Common myeloid progenitor, CD34-positive (primary cell): Measurements from ENCODE around the gene HSDL1.

Source experiments
- CTCF ChIA-PET: fragments of 350-600 bp; sonication (Branson Sonifier 250); formaldehyde crosslinking; loops from one replicate; lab custom pipeline; 2021; ENCODE audit warnings: antibody characterized with exemption; lab: Charles Lee
- POLR2A ChIA-PET: fragments of 350-600 bp; sonication (Branson Sonifier 250); formaldehyde crosslinking; loops from one replicate; lab custom pipeline; 2021; ENCODE audit warnings: antibody characterized with exemption; lab: Charles Lee
- DNase-seq, 3 donors: peaks; one replicate each; pipeline versions ENCODE4 v3.0.0 to v3.0.0-alpha.2; 2013
- H3K27ac ChIP-seq, 2 experiments: 1 replicate in 1 of 2; 2 replicates in 1 of 2; pipeline ENCODE4 v1.7.0; 2013; ENCODE audit warnings: inconsistent platforms in 2 of 2, low read length in 2 of 2, mild to moderate bottlenecking in 2 of 2, low read depth in 1 of 2, moderate library complexity in 1 of 2; ENCODE audit not compliant: severe bottlenecking in 2 of 2, insufficient read depth in 1 of 2, poor library complexity in 1 of 2
- H3K27me3 ChIP-seq, 5 experiments: replicated peaks in 2 of 5; 1 replicate in 3 of 5; 2 replicates in 2 of 5; pipeline versions ENCODE4 v1.6.1 to v1.7.0; 2013; ENCODE audit warnings: low read length in 4 of 5, mild to moderate bottlenecking in 2 of 5, moderate library complexity in 2 of 5, inconsistent platforms in 1 of 5; ENCODE audit not compliant: insufficient read depth in 5 of 5, control insufficient read depth in 4 of 5
- H3K36me3 ChIP-seq, 4 experiments: 1 replicate in 2 of 4; 2 replicates in 2 of 4; pipeline versions ENCODE4 v1.6.1 to v1.7.0; 2013; ENCODE audit warnings: low read length in 3 of 4, control low read depth in 1 of 4, mild to moderate bottlenecking in 1 of 4; ENCODE audit not compliant: control insufficient read depth in 4 of 4, insufficient read depth in 4 of 4
- H3K4me1 ChIP-seq, 4 experiments: 1 replicate in 3 of 4; 2 replicates in 1 of 4; pipeline versions ENCODE4 v1.6.1 to v1.7.1; 2013; ENCODE audit warnings: low read length in 3 of 4, mild to moderate bottlenecking in 3 of 4, control low read depth in 1 of 4, inconsistent platforms in 1 of 4, moderate library complexity in 1 of 4; ENCODE audit not compliant: control insufficient read depth in 4 of 4, insufficient read depth in 4 of 4; ENCODE audit errors: control extremely low read depth in 1 of 4
- H3K4me3 ChIP-seq, 7 experiments: 1 replicate in 4 of 7; 2 replicates in 3 of 7; pipeline versions ENCODE4 v1.5.1 to v1.7.0; 2013; ENCODE audit warnings: mild to moderate bottlenecking in 7 of 7, low read length in 6 of 7, moderate library complexity in 6 of 7, inconsistent platforms in 2 of 7, low read depth in 2 of 7, control low read depth in 1 of 7; ENCODE audit not compliant: insufficient read depth in 4 of 7, control insufficient read depth in 1 of 7; ENCODE audit errors: extremely low read depth in 1 of 7
- H3K9me3 ChIP-seq, 5 experiments: 1 replicate in 4 of 5; 2 replicates in 1 of 5; pipeline versions ENCODE4 v1.6.1 to v1.7.1; 2013; ENCODE audit warnings: low read length in 4 of 5, mild to moderate bottlenecking in 2 of 5, inconsistent platforms in 1 of 5, low read depth in 1 of 5, moderate library complexity in 1 of 5; ENCODE audit not compliant: control insufficient read depth in 4 of 5, insufficient read depth in 2 of 5; ENCODE audit errors: control extremely low read depth in 1 of 5
- whole genome bisulfite sequencing: methylation state at CpG from one replicate; pipeline ENCODE4 v1.1.5; 2013; ENCODE audit not compliant: insufficient coverage; 5-methylcytosine and 5-hydroxymethylcytosine counted together

Gene HSDL1

GRCh38 chr16:84184775-84185174 is 39.8 kb upstream of the HSDL1 start:
- POLR2A ChIA-PET = no interaction called here
- DNase-seq = no peak
- H3K4me3 ChIP-seq = no peak overlapping the region
- H3K27me3 ChIP-seq = no peaks in the 10 kb centered on the region
- no peak overlapping the region for H3K27ac ChIP-seq
- WGBS = 93% methylated on average over 10 of the region's 10 CpGs
- peaks cover 11 to 54% (median 41%) of the 10 kb centered on the region in 4 experiments for H3K36me3 ChIP-seq
- CTCF ChIA-PET = interaction anchor here (0.8 to 1.9 kb wide), 4 partner anchors 9 to 100 kb away, joined by 3 to 6 read pairs (median 4); no protein-coding TSS in a partner anchor
- H3K9me3 ChIP-seq = no peaks in the 10 kb centered on the region
- H3K4me1 ChIP-seq = peaks cover 0 to 10% (median 8%) of the 10 kb centered on the region in 4 experiments

GRCh38 chr16:84183911-84184591 is 39.1 kb upstream of the HSDL1 start:
- POLR2A ChIA-PET = no interaction called here
- Histone ChIP-seq H3K4me3 (no peak overlapping the region), H3K27me3 (no peaks in the 10 kb centered on the region), H3K27ac (no peak overlapping the region), H3K4me1 (peaks cover 0 to 10% (median 8%) of the 10 kb centered on the region in 4 experiments), H3K36me3 (peaks cover 11 to 61% (median 45%) of the 10 kb centered on the region in 4 experiments), H3K9me3 (no peaks in the 10 kb centered on the region)
- CTCF ChIA-PET = interaction anchor here (1.4 to 1.9 kb wide), 3 partner anchors 8 to 99 kb away, joined by 3 to 6 read pairs (median 4); no protein-coding TSS in a partner anchor
- 95% methylated on average over 11 of the region's 11 CpGs for WGBS
- DNase-seq = no peak

- H3K4me1 ChIP-seq = peaks cover 0 to 10% (median 8%) of the 10 kb centered on the region in 4 experiments
- H3K27me3 ChIP-seq = no peaks in the 10 kb centered on the region
- 100% methylated on average over 5 of the region's 5 CpGs for WGBS
- H3K9me3 ChIP-seq = no peaks in the 10 kb centered on the region
- no peak overlapping the region for H3K27ac ChIP-seq
- H3K36me3 ChIP-seq = peaks cover 11 to 66% (median 48%) of the 10 kb centered on the region in 4 experiments
- CTCF ChIA-PET = interaction anchor here (1.4 to 1.9 kb wide), 2 partner anchors 8 to 95 kb away, joined by 4 to 6 read pairs; no protein-coding TSS in a partner anchor
- POLR2A ChIA-PET = no interaction called here
- H3K4me3 ChIP-seq = no peak overlapping the region
- no peak for DNase-seq
Observed at GRCh38 chr16:84183572-84183875, 38.5 kb upstream of the HSDL1 start.

DNA sequence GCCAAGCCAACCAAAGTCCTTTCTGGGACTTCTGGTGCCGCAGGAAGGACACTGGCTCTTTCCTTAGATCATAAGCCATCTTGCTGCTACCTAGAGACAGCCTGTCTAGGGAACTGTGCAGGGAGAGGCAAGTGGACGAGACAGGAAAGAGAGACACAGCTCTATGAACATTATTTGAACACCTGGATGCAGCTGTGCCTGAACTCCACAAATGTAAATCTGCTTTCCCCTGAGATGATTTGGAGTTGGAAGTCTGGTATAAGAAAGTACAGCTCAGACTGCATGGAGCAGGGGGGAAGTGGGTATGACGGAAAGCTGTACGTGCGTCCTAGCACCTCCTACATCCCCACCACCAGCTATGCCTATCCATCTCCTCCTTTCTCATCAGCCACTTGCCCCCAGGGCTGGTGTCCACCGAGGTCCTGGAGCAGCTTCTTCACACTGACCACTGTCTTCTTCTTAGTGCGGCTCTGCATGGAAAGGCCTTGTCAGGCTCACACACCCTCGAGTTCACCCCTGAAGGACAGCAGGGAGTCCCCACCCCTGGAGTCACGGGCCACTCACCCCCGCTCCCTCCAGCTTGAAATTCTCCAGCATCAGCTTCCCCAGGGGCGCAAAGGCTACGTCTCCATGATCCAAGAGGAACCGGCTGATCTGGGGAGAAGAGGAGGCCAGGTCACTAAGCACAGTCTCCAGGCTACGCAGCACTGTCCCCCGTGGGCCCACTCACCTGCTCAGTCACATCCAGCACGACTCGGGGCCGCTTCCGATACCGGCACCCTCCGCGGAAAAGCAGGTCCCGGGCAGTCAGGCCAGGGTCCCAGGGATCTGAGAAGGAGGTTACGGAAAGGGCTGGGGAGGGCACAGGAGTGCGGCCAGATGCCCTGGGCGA is 37.9 kb upstream of the HSDL1 start:
- Histone ChIP-seq H3K27me3 (no peaks in the 10 kb centered on the region), H3K4me1 (peaks cover 0 to 10% (median 8%) of the 10 kb centered on the region in 4 experiments), H3K9me3 (no peaks in the 10 kb centered on the region), H3K27ac (no peak overlapping the region), H3K4me3 (no peak overlapping the region), H3K36me3 (peaks cover 11 to 72% (median 51%) of the 10 kb centered on the region in 4 experiments)
- DNase-seq = no peak
- CTCF ChIA-PET = interaction anchor here (1.0 to 1.9 kb wide), 4 partner anchors 7 to 94 kb away, joined by 3 to 6 read pairs (median 4); partner anchors contain the start of gene MBTPS1
- POLR2A ChIA-PET = no interaction called here
- 97% methylated on average over 25 of the region's 26 CpGs for WGBS

- peaks cover 11 to 76% (median 55%) of the 10 kb centered on the region in 4 experiments for H3K36me3 ChIP-seq
- CTCF ChIA-PET = interaction anchor here (1.0 to 1.2 kb wide), 2 partner anchors 25 to 65 kb away, joined by 3 read pairs; partner anchors contain the start of gene MBTPS1
- H3K27me3 ChIP-seq = no peaks in the 10 kb centered on the region
- no peak for DNase-seq
- no peak overlapping the region for H3K27ac ChIP-seq
- no peak overlapping the region for H3K4me3 ChIP-seq
- H3K9me3 ChIP-seq = no peaks in the 10 kb centered on the region
- WGBS = over 99% methylated on average over 18 of the region's 18 CpGs
- H3K4me1 ChIP-seq = peaks cover 0 to 10% (median 8%) of the 10 kb centered on the region in 4 experiments
- POLR2A ChIA-PET = no interaction called here
Observed at GRCh38 chr16:84182104-84182503, 37.1 kb upstream of the HSDL1 start.

DNA sequence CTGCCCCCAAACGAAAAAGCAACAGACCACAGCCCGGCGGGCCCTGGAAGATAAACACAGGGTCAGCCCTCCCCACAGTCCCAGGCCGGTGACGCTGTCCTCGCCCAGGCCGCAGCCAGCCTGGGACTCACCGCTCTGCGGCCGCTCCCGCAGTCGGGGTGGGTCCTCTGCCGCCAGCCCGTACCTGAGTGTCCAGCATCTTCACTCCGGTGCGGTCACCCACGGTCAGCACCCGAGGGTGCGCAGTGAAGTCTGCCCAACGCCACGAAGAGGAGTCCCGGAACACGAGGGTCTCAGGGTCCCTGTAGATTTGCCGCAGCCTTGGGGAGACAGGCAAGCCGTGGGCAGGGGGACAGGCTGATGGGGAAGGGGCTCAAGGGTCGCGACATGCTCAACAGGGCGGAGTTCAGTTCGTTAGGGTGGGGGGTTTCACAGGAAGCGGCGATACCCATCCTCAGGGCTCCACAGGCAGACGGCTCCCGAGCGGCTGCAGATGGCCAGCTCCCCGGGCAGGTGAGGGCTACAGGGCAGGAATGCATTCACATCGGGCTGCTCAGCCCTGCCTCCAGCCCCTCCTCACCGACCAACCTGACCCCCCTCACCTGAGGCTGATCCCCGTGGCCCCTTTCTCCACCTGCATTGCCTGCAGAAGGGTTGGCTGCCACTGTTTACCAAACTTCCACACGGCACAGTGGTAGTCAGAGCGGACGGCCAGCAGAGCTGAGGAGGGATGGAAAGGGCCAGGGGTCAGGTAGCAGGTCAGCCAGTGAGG is 36.4 kb upstream of the HSDL1 start:
- POLR2A ChIA-PET = no interaction called here
- no peak for DNase-seq
- Histone ChIP-seq H3K4me1 (peaks cover 0 to 9% (median 7%) of the 10 kb centered on the region in 4 experiments), H3K9me3 (no peaks in the 10 kb centered on the region), H3K27ac (no peak overlapping the region), H3K4me3 (no peak overlapping the region), H3K36me3 (peaks cover 11 to 78% (median 55%) of the 10 kb centered on the region in 4 experiments), H3K27me3 (no peaks in the 10 kb centered on the region)
- CTCF ChIA-PET = interaction anchor here (0.6 kb wide), 1 partner anchor 442 kb away, joined by 3 read pairs; no protein-coding TSS in a partner anchor
- 98% methylated on average over 39 of the region's 41 CpGs for WGBS
